Renal pelvis (tissue), 4 donors: ENCODE measurements around the gene CISTR. TPM values are rescaled to one million over a fixed set of nuclear protein-coding genes. Genes with fewer than 3 reads are reported as not detected.

ENCODE experiments used
- DNase-seq: peaks from one replicate; pipeline ENCODE4 v3.0.0-alpha.2; 2013
- polyA plus RNA-seq, 3 donors: library from polyadenylated mRNA; unstranded; fragments of 120-200 nt; gene quantifications; one replicate each; pipeline ENCODE4 v1.2.1, GENCODE V29; 2013; ENCODE audit not compliant: insufficient read length in 3 of 3

Gene CISTR
- polyA plus RNA-seq, 3 donors = 0.20 TPM; not detected in 2

GRCh38 chr12:53743266-53744129 lies 8.3 kb downstream of the CISTR start:
- DNase-seq = no peak

DNA sequence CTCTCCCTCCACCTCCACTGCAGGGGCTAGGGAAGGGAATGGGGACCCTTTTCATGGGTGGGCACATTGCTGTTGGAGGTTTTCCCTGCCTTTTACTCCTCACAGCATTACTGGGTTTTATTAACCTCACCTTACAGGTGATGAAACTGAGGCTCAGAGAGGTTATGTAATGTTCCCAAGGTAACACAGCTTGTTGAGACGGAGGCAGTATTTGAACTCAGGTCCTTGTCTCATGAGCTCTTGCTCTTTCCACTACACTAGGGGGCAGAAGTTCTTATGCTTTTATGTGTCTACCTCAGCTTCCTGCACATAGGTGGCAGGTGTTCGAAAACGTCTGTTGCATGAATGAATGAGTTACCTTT lies 11.7 kb downstream of the CISTR start:
- DNase-seq = no peak

DNA sequence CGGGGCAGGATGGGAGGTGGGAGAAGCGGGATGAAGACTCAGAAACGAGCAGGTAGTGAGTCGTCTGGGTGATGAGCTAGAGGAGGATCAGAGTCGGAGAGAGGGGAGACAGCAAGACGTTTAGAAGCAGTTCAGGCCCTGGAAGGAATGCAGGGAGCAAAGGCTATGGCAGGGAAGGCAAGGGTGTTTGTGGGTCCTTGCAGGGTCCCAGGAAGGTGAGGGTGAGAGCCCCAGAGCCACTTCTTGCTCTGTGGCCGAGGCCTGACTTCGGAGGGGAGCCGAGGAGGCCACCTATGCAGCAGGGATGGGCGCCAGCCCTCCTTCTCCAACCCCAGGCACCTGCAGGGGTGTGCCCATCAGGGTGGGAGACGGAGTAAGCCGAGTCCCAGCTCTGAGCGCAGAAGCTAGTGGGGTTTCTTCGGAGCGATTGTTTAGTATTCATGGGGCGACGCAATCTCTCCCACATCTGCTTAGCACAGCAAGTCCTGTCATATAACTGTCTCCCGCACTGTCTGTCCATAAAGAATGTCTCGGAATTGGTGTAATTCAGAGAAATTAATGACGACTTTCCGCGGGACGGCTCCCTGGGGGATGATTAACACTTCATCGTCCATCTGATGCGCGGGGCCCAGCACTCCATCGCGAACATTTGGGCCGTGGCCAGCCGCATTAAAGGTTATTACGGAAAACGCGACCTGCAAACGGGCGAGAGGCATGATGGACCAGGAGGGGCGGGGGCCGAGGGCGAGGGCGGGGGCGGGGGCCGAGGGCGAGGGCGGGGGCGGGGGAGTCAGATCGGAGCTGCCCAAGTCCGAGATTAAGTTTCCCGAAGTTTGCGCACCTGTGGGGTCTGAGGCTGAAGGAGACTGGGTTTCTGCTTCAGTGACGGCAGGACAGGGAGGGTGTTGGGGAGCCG lies 12.3 kb downstream of the CISTR start:
- DNase-seq = no peak

DNA sequence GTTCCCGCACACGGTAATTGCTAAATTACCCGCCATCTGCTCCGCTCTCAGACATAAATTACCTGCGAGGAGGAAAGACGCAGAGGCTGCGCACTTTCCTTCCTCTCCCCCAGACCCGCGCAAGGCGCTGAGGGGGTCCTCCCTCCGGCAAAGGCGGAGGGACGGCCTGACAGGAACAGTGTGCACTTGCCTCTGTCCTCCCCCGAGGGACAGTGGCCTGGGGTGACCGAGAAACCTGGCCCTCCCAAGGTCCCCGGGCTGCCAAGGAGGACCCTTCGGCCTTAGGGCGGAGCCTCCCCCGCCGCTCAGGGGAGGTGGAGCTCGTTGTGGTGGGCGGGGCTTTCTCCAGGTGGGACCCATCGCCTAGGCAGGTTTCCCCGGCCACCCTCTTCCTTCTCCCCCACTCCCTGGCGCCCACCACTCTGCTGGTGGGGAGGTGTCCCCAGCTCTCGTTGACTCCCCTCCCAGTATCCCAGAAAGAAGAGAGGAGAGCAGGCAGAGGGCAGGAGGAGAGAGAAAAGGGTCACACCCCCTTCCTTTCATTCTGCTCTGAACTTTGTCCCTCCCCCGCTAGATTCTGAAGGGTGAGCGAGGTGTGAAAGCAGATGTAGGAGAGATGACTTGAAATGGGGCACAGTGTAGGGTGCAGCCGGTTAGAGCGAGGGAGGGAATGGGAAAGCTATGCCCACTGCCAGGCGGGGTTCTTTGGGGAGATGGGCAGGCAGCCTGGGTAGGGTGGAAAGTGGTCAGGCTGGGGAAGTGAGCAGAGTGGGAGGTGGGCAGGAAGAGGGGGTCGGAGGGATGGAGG lies 13.2 kb downstream of the CISTR start:
- DNase-seq = no peak

DNA sequence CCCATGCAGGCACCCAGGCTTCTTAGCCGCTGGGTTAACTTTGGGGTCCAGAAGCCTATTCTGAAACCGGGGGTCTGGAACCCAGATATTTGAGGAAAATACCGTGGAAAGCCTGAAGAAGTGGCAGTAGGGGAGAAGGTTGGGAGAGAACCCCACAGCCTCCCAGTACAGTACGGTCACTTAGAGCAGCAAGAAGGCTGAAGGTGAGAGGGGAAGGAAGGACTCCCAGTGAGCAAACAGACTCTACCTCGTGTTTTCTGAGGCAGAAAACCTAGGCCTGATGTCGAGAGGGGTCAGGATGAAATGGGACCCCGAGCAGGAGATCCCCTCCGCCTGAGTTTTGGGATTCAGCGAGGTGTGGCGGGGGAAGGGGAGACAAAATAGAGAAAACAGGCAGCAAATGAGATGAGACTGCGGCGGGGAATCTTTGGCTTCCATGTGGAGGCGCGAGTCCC lies 13.8 kb downstream of the CISTR start:
- DNase-seq = no peak

GRCh38 chr12:53737093-53737808 lies 14.5 kb downstream of the CISTR start:
- peak; percentile 72 for DNase-seq

GRCh38 chr12:53736592-53736991 lies 15.2 kb downstream of the CISTR start:
- DNase-seq = no peak

- no peak for DNase-seq
Observed at GRCh38 chr12:53735556-53735955, 16.2 kb downstream of the CISTR start.

- no peak for DNase-seq
Observed at GRCh38 chr12:53734425-53734824, 17.4 kb downstream of the CISTR start.

DNA sequence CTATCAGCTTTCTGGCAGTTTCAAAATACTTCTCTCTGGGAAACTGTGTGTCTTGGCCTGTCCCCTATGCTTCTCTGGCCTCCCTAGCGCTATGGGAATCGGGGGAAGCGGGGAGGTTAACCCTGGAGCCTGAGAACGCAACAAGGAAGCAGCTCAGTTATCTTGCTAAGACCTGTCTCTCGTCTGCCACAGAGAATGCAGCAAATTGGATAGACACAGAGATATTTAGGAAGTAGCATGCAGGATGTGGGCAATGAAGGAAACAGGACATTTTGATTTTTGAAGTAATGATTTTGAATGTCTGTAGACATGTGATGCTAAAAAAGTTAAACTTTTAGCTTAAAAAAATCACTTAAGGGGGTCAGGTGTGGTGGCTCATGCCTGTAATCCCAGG lies 18.0 kb downstream of the CISTR start:
- no peak for DNase-seq

DNA sequence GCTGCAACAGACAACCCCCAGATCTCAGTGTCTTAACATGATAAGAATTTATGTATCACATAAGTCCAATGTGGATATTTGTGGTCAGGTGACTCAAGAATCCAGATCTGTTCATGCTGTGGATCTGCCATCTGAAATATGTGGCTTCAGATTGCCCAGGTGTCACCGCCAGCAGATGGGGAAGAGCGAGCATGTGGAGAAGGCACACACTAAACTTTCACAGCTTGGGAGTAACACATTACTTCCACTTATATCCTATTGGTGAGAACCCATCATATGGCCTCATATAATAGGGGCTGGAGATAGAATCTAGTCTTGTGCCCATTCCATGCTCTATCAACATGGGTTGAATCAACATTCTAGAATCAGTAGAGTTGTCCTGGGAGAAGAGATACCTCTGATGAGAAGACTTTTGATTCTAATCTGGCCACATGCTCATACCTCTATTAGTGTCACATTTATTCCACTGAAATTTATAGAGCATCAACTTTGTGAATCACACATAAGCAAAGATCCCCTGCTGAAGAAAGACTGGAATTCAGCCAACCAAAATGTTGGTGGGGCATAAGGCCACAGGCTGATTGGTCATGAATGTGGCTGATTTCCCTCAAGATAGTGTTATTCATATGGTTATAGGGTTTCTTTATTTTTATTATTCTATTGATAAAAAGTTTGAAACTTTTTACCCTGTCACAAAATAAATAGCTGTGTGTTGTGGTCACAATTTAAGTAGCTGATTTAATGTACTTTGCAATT lies 18.6 kb downstream of the CISTR start:
- DNase-seq = no peak

- no peak for DNase-seq
Observed at GRCh38 chr12:53729644-53730043, 22.1 kb downstream of the CISTR start.

GRCh38 chr12:53728206-53728605 lies 23.6 kb downstream of the CISTR start:
- no peak for DNase-seq

GRCh38 chr12:53727310-53728041 lies 24.3 kb downstream of the CISTR start, which contains the start of gene CALCOCO1:
Gene CALCOCO1, minus strand, starts transcription at chr12:53727452. Its CDS starts 2,210 bp downstream, at chr12:53725242.
- DNase-seq = peak; percentile 98

DNA sequence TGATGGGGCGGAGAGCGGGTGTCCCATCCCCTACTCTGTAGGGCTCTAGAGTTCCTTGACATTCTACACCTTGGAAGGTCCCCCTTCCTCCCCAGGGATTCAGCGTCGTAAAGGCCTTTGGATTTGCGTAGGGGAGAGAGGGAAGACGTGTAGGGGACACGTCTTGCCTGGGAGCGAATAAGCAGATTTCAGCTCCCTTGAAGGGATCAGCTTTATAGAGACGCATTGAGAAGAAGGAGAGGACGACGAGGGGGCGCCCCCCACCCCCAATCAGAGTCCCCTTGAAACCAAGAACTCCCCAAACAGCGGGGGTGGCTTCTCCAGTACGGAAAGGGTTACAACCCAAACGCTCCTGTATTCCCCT lies 24.9 kb downstream of the CISTR start:
- DNase-seq = no peak

GRCh38 chr12:53726341-53726740 lies 25.4 kb downstream of the CISTR start:
- DNase-seq = no peak

DNA sequence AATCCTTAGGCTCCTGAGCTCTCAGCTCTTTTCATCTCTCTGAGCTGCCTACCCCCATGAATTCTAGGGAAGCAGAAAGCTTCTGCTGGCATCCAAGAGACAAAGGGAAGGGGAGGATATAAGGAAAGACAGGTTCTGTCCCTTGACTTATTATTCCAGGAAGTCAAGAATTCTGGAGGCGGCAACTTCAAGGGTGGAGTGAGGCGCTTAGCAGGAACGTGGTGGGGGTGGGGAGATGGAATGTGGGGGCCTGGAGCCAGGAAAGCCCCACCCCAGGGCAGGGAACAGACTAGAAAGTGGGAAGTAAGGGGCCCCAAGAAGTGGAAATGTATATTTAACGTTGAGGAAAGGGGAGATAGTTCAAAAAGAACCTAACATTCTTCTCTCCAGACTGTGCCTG lies 26.0 kb downstream of the CISTR start:
- no peak for DNase-seq

DNA sequence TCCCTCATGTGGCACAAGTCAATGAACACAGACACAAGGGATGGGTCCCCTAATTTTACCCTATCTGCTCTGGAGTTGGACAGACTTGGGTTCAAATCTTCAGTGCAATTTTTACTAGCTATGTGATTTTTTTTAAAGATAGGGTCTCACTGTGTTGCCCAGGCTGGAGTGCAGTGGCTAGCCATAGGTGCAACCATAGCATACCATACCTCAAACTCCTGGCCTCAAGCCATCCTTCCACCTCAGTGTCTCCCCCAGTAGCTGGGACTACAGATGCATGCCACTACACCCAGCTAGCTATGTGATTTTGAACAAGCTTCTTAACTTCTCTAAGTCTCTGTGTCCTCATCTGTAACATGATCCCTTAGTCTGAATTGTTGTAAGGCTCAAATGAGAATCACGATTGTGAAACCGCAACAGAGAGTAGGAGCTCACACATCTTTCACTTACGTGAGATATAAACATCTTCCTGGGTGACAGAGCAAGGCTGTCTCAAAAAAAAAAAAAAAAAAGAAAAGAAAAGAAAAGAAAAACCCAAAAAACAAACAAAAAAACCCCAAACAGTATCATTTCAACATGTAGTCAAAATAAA lies 29.2 kb downstream of the CISTR start:
- DNase-seq = no peak

- DNase-seq = no peak
Observed at GRCh38 chr12:53720946-53721345, 30.8 kb downstream of the CISTR start.
